HFF-Myc (cell line): ENCODE data around the gene FGF1.

Source experiments
- DNase-seq: peaks from one replicate; pipeline ENCODE4 v3.0.0-alpha.2; 2011; ENCODE audit warnings: low read depth; ENCODE audit errors: extremely low read depth
- H3K4me3 ChIP-seq: replicated peaks from 2 replicates; pipeline ENCODE4 v1.5.1; 2011; ENCODE audit warnings: low read depth, mild to moderate bottlenecking, control low read depth, low read length
- CTCF ChIP-seq: IDR thresholded peaks from 2 replicates; pipeline ENCODE4 v1.5.1; 2012; ENCODE audit warnings: mild to moderate bottlenecking, low read depth, low read length, control low read depth; ENCODE audit errors: missing control alignments

Gene FGF1

GRCh38 chr5:142722146-142722545 is 36.3 kb upstream of the FGF1 start:
- no peak overlapping the region for H3K4me3 ChIP-seq
- DNase-seq = no peak
- TF ChIP-seq CTCF = no peak

GRCh38 chr5:142720641-142721271 is 34.9 kb upstream of the FGF1 start:
- DNase-seq = no peak
- no peak for TF ChIP-seq CTCF
- H3K4me3 ChIP-seq = no peak overlapping the region

GRCh38 chr5:142719836-142720370 is 34.0 kb upstream of the FGF1 start:
- no peak for TF ChIP-seq CTCF
- no peak for DNase-seq
- no peak overlapping the region for H3K4me3 ChIP-seq

GRCh38 chr5:142717582-142718215 is 31.8 kb upstream of the FGF1 start:
- peak; percentile 77 for TF ChIP-seq CTCF
- H3K4me3 ChIP-seq = no peak overlapping the region
- DNase-seq = no peak

- no peak for DNase-seq
- TF ChIP-seq CTCF = peak; percentile 51
- no peak overlapping the region for H3K4me3 ChIP-seq
Observed at GRCh38 chr5:142716963-142717362, 31.1 kb upstream of the FGF1 start.

- H3K4me3 ChIP-seq = no peak overlapping the region
- DNase-seq = no peak
- no peak for TF ChIP-seq CTCF
Observed at GRCh38 chr5:142715291-142715690, 29.4 kb upstream of the FGF1 start.
